ENCODE measurements around the gene PDLIM5.

Gene PDLIM5

GRCh38 chr4:94536049-94536448 lies 84.3 kb downstream of the PDLIM5 start:
- Histone ChIP-seq H3K79me2 (ENCODE audit: insufficient read depth, low read length) (peaks cover 9% of the 10 kb centered on the region; the same call in 1 of the 2 replicates), H4K20me1 (ENCODE audit: insufficient read depth, low read length, poor library complexity, severe bottlenecking) (no peaks in the 10 kb centered on the region), H3K9ac (ENCODE audit: low read depth, low read length, poor library complexity, severe bottlenecking) (no peak overlapping the region), H3F3A (ENCODE audit: low read depth) (no peaks in the 10 kb centered on the region), H3K9me2 (replicated peaks; ENCODE audit: low read depth, low read length) (no peaks in the 10 kb centered on the region), H3K36me3 (ENCODE audit: insufficient read depth, low read length) (no peaks in the 10 kb centered on the region), H3K9me3 (ENCODE audit: insufficient read depth, low read depth, low read length) (no peaks in the 10 kb centered on the region), H2AFZ (ENCODE audit: low read length) (no peak overlapping the region), H3K4me2 (ENCODE audit: low read depth, low read length, poor library complexity, severe bottlenecking) (no peak overlapping the region), H3K4me1 (ENCODE audit: insufficient read depth, low read length, poor library complexity, severe bottlenecking) (peaks cover 17% of the 10 kb centered on the region), H3K27me3 (ENCODE audit: insufficient read depth, low read length, poor library complexity, severe bottlenecking) (no peaks in the 10 kb centered on the region), H3K4me3 (ENCODE audit: low read length, poor library complexity, severe bottlenecking) (no peak overlapping the region)
- TF ChIP-seq EZH2phosphoT487 (IDR thresholded peaks at IDR 0.05; ENCODE audit: borderline replicate concordance) (no peak), CTCF (conservative IDR thresholded peaks at IDR 0.05; ENCODE audit: low read length) (no peak)

- TF ChIP-seq EZH2phosphoT487 (IDR thresholded peaks at IDR 0.05; ENCODE audit: borderline replicate concordance) (no peak), CTCF (conservative IDR thresholded peaks at IDR 0.05; ENCODE audit: low read length) (no peak)
- Histone ChIP-seq H3K36me3 (ENCODE audit: insufficient read depth, low read length) (no peaks in the 10 kb centered on the region), H3K4me3 (ENCODE audit: low read length, poor library complexity, severe bottlenecking) (no peak overlapping the region), H3K9me2 (replicated peaks; ENCODE audit: low read depth, low read length) (no peaks in the 10 kb centered on the region), H2AFZ (ENCODE audit: low read length) (no peak overlapping the region), H3K27me3 (ENCODE audit: insufficient read depth, low read length, poor library complexity, severe bottlenecking) (no peaks in the 10 kb centered on the region), H3K4me1 (ENCODE audit: insufficient read depth, low read length, poor library complexity, severe bottlenecking) (peaks cover 17% of the 10 kb centered on the region), H4K20me1 (ENCODE audit: insufficient read depth, low read length, poor library complexity, severe bottlenecking) (no peaks in the 10 kb centered on the region), H3K9ac (ENCODE audit: low read depth, low read length, poor library complexity, severe bottlenecking) (no peak overlapping the region), H3K4me2 (ENCODE audit: low read depth, low read length, poor library complexity, severe bottlenecking) (no peak overlapping the region), H3F3A (ENCODE audit: low read depth) (no peaks in the 10 kb centered on the region), H3K79me2 (ENCODE audit: insufficient read depth, low read length) (peaks cover 16% of the 10 kb centered on the region; the same call in 1 of the 2 replicates), H3K9me3 (ENCODE audit: insufficient read depth, low read depth, low read length) (no peaks in the 10 kb centered on the region)
Measured at GRCh38 chr4:94536649-94537469, 85.1 kb downstream of the PDLIM5 start.

- Histone ChIP-seq H3K79me2 (ENCODE audit: insufficient read depth, low read length) (peaks cover 16% of the 10 kb centered on the region; the same call in 1 of the 2 replicates), H3K36me3 (ENCODE audit: insufficient read depth, low read length) (no peaks in the 10 kb centered on the region), H3K9me3 (ENCODE audit: insufficient read depth, low read depth, low read length) (no peaks in the 10 kb centered on the region), H3K4me1 (ENCODE audit: insufficient read depth, low read length, poor library complexity, severe bottlenecking) (peaks cover 17% of the 10 kb centered on the region), H3K9ac (ENCODE audit: low read depth, low read length, poor library complexity, severe bottlenecking) (no peak overlapping the region), H3K4me3 (ENCODE audit: low read length, poor library complexity, severe bottlenecking) (no peak overlapping the region), H4K20me1 (ENCODE audit: insufficient read depth, low read length, poor library complexity, severe bottlenecking) (no peaks in the 10 kb centered on the region), H3K4me2 (ENCODE audit: low read depth, low read length, poor library complexity, severe bottlenecking) (no peak overlapping the region), H3K9me2 (replicated peaks; ENCODE audit: low read depth, low read length) (no peaks in the 10 kb centered on the region), H3K27me3 (ENCODE audit: insufficient read depth, low read length, poor library complexity, severe bottlenecking) (no peaks in the 10 kb centered on the region), H3F3A (ENCODE audit: low read depth) (no peaks in the 10 kb centered on the region), H2AFZ (ENCODE audit: low read length) (no peak overlapping the region)
- TF ChIP-seq EZH2phosphoT487 (IDR thresholded peaks at IDR 0.05; ENCODE audit: borderline replicate concordance): no peak
- TF ChIP-seq CTCF (conservative IDR thresholded peaks at IDR 0.05; ENCODE audit: low read length): no peak
Measured at GRCh38 chr4:94537921-94538628, 86.3 kb downstream of the PDLIM5 start.
